ENCODE data around the gene EIF2B1. TPM values are rescaled to one million over a fixed set of nuclear protein-coding genes. Genes with fewer than 3 reads are reported as not detected.
"Not testable (repeated sequence)": the region's sequence is repeated elsewhere in the genome, so short reads cannot be mapped to it uniquely, and the experiment has no call there.

EIF2B1 gene
- total RNA-seq, 1 experiment from 2014 or later, result 46.5 TPM

GRCh38 chr12:123580772-123581171, 52.7 kb downstream of the EIF2B1 start:
- H3K9me3 Mint-ChIP-seq, result peaks cover 8% of the 10 kb centered on the region
- no peaks in the 10 kb centered on the region for H3K36me3 Mint-ChIP-seq
- H3K27ac Mint-ChIP-seq, result no peak overlapping the region
- ATAC-seq (no peak), DNase-seq (ENCODE audit: low spot score) (no peak)
- CTCF ChIA-PET, result no interaction called here
- no peak overlapping the region for H3K4me3 Mint-ChIP-seq
- TF ChIP-seq, protein P1, sequence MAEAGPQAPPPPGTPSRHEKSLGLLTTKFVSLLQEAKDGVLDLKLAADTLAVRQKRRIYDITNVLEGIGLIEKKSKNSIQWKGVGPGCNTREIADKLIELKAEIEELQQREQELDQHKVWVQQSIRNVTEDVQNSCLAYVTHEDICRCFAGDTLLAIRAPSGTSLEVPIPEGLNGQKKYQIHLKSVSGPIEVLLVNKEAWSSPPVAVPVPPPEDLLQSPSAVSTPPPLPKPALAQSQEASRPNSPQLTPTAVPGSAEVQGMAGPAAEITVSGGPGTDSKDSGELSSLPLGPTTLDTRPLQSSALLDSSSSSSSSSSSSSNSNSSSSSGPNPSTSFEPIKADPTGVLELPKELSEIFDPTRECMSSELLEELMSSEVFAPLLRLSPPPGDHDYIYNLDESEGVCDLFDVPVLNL (CRISPR knock-in tag; IDR thresholded peaks at IDR 0.05; ENCODE audit: borderline replicate concordance, low read depth), result no peak
- no peak for TF ChIP-seq ZNF671 (CRISPR knock-in tag; IDR thresholded peaks at IDR 0.05)
- no peak for TF ChIP-seq E2F5 (CRISPR knock-in tag; IDR thresholded peaks at IDR 0.05)
- TF ChIP-seq, protein P2, sequence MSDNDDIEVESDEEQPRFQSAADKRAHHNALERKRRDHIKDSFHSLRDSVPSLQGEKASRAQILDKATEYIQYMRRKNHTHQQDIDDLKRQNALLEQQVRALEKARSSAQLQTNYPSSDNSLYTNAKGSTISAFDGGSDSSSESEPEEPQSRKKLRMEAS (CRISPR knock-in tag; IDR thresholded peaks at IDR 0.05), result no peak
- TF ChIP-seq, protein P3, sequence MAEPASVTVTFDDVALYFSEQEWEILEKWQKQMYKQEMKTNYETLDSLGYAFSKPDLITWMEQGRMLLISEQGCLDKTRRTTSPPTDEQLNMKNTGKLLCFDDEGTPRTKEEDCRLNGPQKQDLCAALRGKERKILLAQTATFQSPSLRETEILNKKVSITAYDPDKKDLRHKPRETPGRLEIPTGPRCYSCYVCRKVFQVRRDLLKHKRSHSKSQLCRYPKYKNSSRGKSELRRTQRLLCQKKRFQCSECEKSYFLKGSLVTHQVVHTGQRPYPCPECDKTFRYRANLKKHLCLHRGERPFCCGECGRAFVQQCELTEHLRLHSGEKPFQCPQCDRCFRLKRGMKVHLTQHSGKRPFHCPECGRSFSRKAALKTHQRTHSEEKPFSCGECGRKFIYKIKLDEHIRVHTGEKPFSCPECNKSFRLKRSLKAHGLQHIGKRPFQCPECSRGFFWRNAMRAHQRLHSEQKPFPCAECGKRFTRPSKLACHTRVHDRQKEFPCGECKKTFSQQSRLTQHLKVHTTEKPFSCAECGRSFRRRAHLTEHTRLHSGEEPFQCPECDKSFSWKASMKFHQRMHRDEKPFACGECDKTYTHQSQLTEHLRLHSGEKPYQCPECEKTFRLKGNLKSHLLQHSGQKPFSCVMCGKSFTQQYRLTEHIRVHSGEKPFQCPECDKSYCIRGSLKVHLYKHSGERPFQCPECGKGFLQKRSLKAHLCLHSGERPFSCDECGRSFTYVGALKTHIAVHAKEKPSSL (CRISPR knock-in tag; conservative IDR thresholded peaks at IDR 0.05), result no peak
- peaks cover 15% of the 10 kb centered on the region for H3K4me1 Mint-ChIP-seq
- H3K27me3 Mint-ChIP-seq (ENCODE audit: low read depth), result no peaks in the 10 kb centered on the region
- POLR2A ChIA-PET, result no interaction called here

- CTCF ChIA-PET, result interaction anchor here (1.5 kb wide), 1 partner anchor 38 kb away, joined by 3 read pairs; no protein-coding TSS in a partner anchor
Measured at GRCh38 chr12:123578829-123579228, 54.7 kb downstream of the EIF2B1 start.

DNA sequence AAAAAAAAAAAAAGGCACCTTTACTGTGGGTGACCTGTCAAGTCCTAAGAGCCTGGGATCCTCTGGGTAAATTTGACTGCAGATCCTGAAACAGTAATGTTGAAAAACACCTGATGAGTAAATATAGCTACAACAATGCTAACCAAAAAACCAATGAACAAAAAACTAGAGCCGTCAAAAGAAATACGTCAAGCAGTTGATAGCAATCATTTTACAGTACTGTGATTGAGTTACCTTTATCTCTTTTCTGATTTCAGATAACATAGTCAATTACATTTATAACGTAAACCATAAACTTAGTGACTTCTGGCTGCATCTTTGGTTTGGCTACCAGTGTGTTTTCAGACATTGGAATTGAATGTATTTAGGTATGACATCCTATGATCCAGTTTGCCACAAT, 55.2 kb downstream of the EIF2B1 start:
- peaks cover 4% of the 10 kb centered on the region; the same call in 1 of the 2 replicates for H3K27me3 Mint-ChIP-seq (ENCODE audit: low read depth)
- POLR2A ChIA-PET, result no interaction called here
- ATAC-seq (no peak), DNase-seq (ENCODE audit: low spot score) (no peak)
- H3K9me3 Mint-ChIP-seq, result peaks cover 12% of the 10 kb centered on the region
- CTCF ChIA-PET, result no interaction called here
- no peak overlapping the region for H3K4me3 Mint-ChIP-seq
- no peak overlapping the region for H3K27ac Mint-ChIP-seq
- H3K4me1 Mint-ChIP-seq, result peaks cover 7% of the 10 kb centered on the region
- no peaks in the 10 kb centered on the region for H3K36me3 Mint-ChIP-seq
- TF ChIP-seq USF1 (CRISPR knock-in tag; IDR thresholded peaks at IDR 0.05) (no peak), PRDM15 (CRISPR knock-in tag; IDR thresholded peaks at IDR 0.05) (no peak), NR3C1 (CRISPR knock-in tag; conservative IDR thresholded peaks at IDR 0.05; ENCODE audit: low read depth) (no peak), SMAD4 (CRISPR knock-in tag; IDR thresholded peaks at IDR 0.05) (no peak), PREB (CRISPR knock-in tag; IDR thresholded peaks at IDR 0.05; ENCODE audit: borderline replicate concordance) (no peak), GRHL2 (CRISPR knock-in tag; IDR thresholded peaks at IDR 0.05; ENCODE audit: insufficient replicate concordance, severe bottlenecking) (no peak), ZSCAN18 (CRISPR knock-in tag; IDR thresholded peaks at IDR 0.05) (no peak), NFE2L1 (CRISPR knock-in tag; IDR thresholded peaks at IDR 0.05) (no peak), TCF7 (CRISPR knock-in tag; IDR thresholded peaks at IDR 0.05; ENCODE audit: low read depth) (no peak), SP1 (CRISPR knock-in tag; conservative IDR thresholded peaks at IDR 0.05) (no peak)
- TF ChIP-seq, protein P4, sequence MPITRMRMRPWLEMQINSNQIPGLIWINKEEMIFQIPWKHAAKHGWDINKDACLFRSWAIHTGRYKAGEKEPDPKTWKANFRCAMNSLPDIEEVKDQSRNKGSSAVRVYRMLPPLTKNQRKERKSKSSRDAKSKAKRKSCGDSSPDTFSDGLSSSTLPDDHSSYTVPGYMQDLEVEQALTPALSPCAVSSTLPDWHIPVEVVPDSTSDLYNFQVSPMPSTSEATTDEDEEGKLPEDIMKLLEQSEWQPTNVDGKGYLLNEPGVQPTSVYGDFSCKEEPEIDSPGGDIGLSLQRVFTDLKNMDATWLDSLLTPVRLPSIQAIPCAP (CRISPR knock-in tag; IDR thresholded peaks at IDR 0.05), result no peak
- TF ChIP-seq, protein P5, sequence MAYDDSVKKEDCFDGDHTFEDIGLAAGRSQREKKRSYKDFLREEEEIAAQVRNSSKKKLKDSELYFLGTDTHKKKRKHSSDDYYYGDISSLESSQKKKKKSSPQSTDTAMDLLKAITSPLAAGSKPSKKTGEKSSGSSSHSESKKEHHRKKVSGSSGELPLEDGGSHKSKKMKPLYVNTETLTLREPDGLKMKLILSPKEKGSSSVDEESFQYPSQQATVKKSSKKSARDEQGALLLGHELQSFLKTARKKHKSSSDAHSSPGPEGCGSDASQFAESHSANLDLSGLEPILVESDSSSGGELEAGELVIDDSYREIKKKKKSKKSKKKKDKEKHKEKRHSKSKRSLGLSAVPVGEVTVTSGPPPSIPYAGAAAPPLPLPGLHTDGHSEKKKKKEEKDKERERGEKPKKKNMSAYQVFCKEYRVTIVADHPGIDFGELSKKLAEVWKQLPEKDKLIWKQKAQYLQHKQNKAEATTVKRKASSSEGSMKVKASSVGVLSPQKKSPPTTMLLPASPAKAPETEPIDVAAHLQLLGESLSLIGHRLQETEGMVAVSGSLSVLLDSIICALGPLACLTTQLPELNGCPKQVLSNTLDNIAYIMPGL (CRISPR knock-in tag; IDR thresholded peaks at IDR 0.05), result no peak

More at GRCh38 chr12:123578829-123579228, 54.7 kb downstream of the EIF2B1 start:
- POLR2A ChIA-PET, result interaction anchor here (0.7 kb wide), 1 partner anchor 1401 kb away, joined by 7 read pairs; no protein-coding TSS in a partner anchor
- H3K36me3 Mint-ChIP-seq; H3K4me3 Mint-ChIP-seq; H3K27me3 Mint-ChIP-seq (ENCODE audit: low read depth); DNase-seq (ENCODE audit: low spot score); H3K27ac Mint-ChIP-seq; H3K4me1 Mint-ChIP-seq; ATAC-seq: not testable (repeated sequence)
- H3K9me3 Mint-ChIP-seq, result peaks cover 12% of the 10 kb centered on the region

Measured in WTC11 (cell line).